ENCODE results near the gene SLC7A1. TPM values are rescaled to one million over a fixed set of nuclear protein-coding genes. Genes with fewer than 3 reads are reported as not detected.

The SLC7A1 gene
- total and polyA plus RNA-seq, 2 of the 4 experiments (the other 2 are of a cell fraction), result 9.7 to 22.3 TPM

DNA sequence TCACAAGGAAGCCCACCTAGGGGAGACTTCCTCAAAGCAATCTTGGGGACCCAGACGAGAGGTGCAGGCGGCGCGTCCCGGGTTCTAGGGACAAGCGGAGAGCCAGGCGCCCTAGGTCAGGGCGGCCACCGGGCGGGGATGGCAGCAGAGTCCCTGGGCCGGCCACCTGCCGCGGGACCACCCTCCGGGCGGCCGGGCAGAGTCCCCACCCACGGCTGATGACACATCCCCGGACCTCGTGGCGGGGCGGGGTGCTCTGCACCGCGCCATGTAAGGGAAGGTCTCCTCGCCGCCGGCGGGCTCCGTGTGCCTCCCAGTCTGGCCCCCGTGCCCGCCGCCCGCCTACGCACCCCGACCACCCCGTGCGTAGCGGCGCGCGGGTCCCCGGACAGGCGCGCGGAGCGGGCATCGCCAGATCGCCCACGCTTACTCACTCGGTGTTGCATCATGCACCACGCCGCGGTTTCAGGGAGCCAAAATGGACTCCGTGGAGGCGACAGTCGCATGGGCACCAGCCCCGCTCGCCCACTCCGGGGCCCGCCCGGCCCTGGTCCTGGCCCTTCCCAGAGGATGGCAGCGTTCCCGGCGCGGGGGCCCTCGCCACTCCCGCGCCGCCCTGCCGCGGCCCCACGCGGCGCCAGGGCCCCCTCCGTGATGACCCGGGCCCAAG is 643 bp downstream of the SLC7A1 start:
- H2BK120ac ChIP-seq (ENCODE audit: low read depth, low read length), result peak overlapping the region; percentile 58
- 0 out of 3 replicates have a peak overlapping the region, but pooled peaks have one; percentile 2 for H2BK15ac ChIP-seq (ENCODE audit: low read depth, low read length)
- ChIA-PET CTCF (no interaction called here), POLR2A (ENCODE audit: unreplicated experiment) (no interaction called here)
- no peaks in the 10 kb centered on the region for H3K27me3 ChIP-seq (ENCODE audit: control insufficient read depth, insufficient read depth, low read length)
- H3K4ac ChIP-seq (ENCODE audit: low read depth, low read length), result peak overlapping the region; percentile 92
- WGBS, 2 experiments (ENCODE audit: extremely low coverage in 2 of 2, insufficient read length in 1 of 2), result 0% methylated on average over 47 of the region's 75 CpGs; no CpG with 5 or more reads in 1 of the 2 experiments
- H2AK9ac ChIP-seq (replicated peaks; ENCODE audit: low read depth, low read length, poor library complexity), result peak overlapping the region; percentile 97
- peaks cover 41% of the 10 kb centered on the region for H4K20me1 ChIP-seq (ENCODE audit: insufficient read depth, low read length)
- H2BK5ac ChIP-seq (ENCODE audit: low read depth, low read length, poor library complexity, severe bottlenecking), result peak overlapping the region; percentile 92
- peak overlapping the region; percentile 93 for H2AFZ ChIP-seq (replicated peaks; ENCODE audit: low read length, poor library complexity)
- H4K91ac ChIP-seq (ENCODE audit: insufficient read depth, low read depth, low read length), result peak overlapping the region; percentile 58
- peak overlapping the region; percentile 23; the same call in 1 of the 2 replicates for H4K5ac ChIP-seq (ENCODE audit: low read depth, low read length)
- peaks cover 13% of the 10 kb centered on the region for H3K4me1 ChIP-seq (ENCODE audit: control insufficient read depth, insufficient read depth, low read length)
- in situ Hi-C loops (cut with MboI; ENCODE audit: low sequenced_read_pairs) (no loop called here), dilution Hi-C loops (cut with HindIII; ENCODE audit: low sequenced_read_pairs, unreplicated experiment) (no loop called here), intact Hi-C loops (cut with micrococcal nuclease) (loop anchor here (1.0 to 5.0 kb wide), 3 partner anchors 73 to 518 kb away; no protein-coding TSS in a partner anchor)
- H3K18ac ChIP-seq (ENCODE audit: low read depth, low read length), result no peak overlapping the region; the same call in none of the 2 replicates
- no peaks in the 10 kb centered on the region for H3K9me3 ChIP-seq (ENCODE audit: control insufficient read depth, insufficient read depth, low read length)
- peak overlapping the region; percentile 44 for H2AK5ac ChIP-seq (ENCODE audit: low read depth, low read length)
- peak overlapping the region; percentile 73; the same call in 1 of the 2 replicates for H3K56ac ChIP-seq (ENCODE audit: extremely low read depth, insufficient read depth, low read length)
- ATAC-seq (ENCODE audit: low read depth) (peak; percentile 49), DNase-seq (peak; percentile 59)
- peak overlapping the region; percentile 52 for H3K27ac ChIP-seq (ENCODE audit: insufficient read depth, low read length)
- peaks cover 7 to 45% of the 10 kb centered on the region in 2 experiments for H3K79me1 ChIP-seq (ENCODE audit: low read depth in 1 of 2, low read length in 2 of 2)
- H3K9ac ChIP-seq (ENCODE audit: low read depth, low read length), result peak overlapping the region; percentile 59
- H3K23ac ChIP-seq (ENCODE audit: low read depth, low read length), result peak overlapping the region; percentile 33; the same call in 1 of the 2 replicates
- H3K14ac ChIP-seq (replicated peaks; ENCODE audit: low read depth, low read length), result peak overlapping the region; percentile 85
- no TSS peak for BruUV-seq (replicated peaks)
- H4K8ac ChIP-seq (ENCODE audit: low read depth in 2 of 2, low read length in 2 of 2), result peak overlapping the region; percentile 32 to 82
- H3K36me3 ChIP-seq (ENCODE audit: control insufficient read depth, insufficient read depth, low read length), result no peaks in the 10 kb centered on the region
- peak overlapping the region; percentile 84 for H3K4me2 ChIP-seq (ENCODE audit: low read depth, low read length)
- peaks cover 21% of the 10 kb centered on the region for H3K9me1 ChIP-seq (ENCODE audit: insufficient read depth, low read length)
- H3K4me3 ChIP-seq (ENCODE audit: insufficient read depth, low read depth, low read length), result peak overlapping the region; percentile 85
- no peak overlapping the region for H2BK20ac ChIP-seq (ENCODE audit: low read depth, low read length)
- peak; percentile 77 for TF ChIP-seq POLR2A (IDR thresholded peaks at IDR 0.05; ENCODE audit: low read depth, low read length)
- peak; percentile 98 for TF ChIP-seq CEBPB (IDR thresholded peaks at IDR 0.05; ENCODE audit: low read depth, low read length)
- TF ChIP-seq MAFK (IDR thresholded peaks at IDR 0.05; ENCODE audit: low read depth, low read length), result no peak
- peak; percentile 24 for TF ChIP-seq FOS (IDR thresholded peaks at IDR 0.05; ENCODE audit: low read depth, low read length)
- TF ChIP-seq, protein P1, sequence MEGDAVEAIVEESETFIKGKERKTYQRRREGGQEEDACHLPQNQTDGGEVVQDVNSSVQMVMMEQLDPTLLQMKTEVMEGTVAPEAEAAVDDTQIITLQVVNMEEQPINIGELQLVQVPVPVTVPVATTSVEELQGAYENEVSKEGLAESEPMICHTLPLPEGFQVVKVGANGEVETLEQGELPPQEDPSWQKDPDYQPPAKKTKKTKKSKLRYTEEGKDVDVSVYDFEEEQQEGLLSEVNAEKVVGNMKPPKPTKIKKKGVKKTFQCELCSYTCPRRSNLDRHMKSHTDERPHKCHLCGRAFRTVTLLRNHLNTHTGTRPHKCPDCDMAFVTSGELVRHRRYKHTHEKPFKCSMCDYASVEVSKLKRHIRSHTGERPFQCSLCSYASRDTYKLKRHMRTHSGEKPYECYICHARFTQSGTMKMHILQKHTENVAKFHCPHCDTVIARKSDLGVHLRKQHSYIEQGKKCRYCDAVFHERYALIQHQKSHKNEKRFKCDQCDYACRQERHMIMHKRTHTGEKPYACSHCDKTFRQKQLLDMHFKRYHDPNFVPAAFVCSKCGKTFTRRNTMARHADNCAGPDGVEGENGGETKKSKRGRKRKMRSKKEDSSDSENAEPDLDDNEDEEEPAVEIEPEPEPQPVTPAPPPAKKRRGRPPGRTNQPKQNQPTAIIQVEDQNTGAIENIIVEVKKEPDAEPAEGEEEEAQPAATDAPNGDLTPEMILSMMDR (conservative IDR thresholded peaks at IDR 0.05; ENCODE audit: low read depth, low read length), result no peak
- TF ChIP-seq, protein P2, sequence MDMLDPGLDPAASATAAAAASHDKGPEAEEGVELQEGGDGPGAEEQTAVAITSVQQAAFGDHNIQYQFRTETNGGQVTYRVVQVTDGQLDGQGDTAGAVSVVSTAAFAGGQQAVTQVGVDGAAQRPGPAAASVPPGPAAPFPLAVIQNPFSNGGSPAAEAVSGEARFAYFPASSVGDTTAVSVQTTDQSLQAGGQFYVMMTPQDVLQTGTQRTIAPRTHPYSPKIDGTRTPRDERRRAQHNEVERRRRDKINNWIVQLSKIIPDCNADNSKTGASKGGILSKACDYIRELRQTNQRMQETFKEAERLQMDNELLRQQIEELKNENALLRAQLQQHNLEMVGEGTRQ (IDR thresholded peaks at IDR 0.05; ENCODE audit: low read depth, low read length), result no peak
- peak; percentile 59 for TF ChIP-seq BHLHE40 (IDR thresholded peaks at IDR 0.05; ENCODE audit: low read depth, low read length)
- no peak for TF ChIP-seq NFE2L2 (IDR thresholded peaks at IDR 0.05; ENCODE audit: low read depth, low read length)
- no peak; the same call in none of the 2 replicates for TF ChIP-seq CHD1 (IDR thresholded peaks at IDR 0.05; ENCODE audit: low read depth, low read length)
- TF ChIP-seq, protein P3, sequence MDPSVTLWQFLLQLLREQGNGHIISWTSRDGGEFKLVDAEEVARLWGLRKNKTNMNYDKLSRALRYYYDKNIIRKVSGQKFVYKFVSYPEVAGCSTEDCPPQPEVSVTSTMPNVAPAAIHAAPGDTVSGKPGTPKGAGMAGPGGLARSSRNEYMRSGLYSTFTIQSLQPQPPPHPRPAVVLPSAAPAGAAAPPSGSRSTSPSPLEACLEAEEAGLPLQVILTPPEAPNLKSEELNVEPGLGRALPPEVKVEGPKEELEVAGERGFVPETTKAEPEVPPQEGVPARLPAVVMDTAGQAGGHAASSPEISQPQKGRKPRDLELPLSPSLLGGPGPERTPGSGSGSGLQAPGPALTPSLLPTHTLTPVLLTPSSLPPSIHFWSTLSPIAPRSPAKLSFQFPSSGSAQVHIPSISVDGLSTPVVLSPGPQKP (IDR thresholded peaks at IDR 0.05; ENCODE audit: borderline replicate concordance, low read depth, low read length), result no peak
- no peak for TF ChIP-seq SMC3 (IDR thresholded peaks at IDR 0.05; ENCODE audit: low read depth, low read length)
- TF ChIP-seq RFX5 (IDR thresholded peaks at IDR 0.05; ENCODE audit: low read depth, low read length), result no peak
- TF ChIP-seq RAD21 (IDR thresholded peaks at IDR 0.05; ENCODE audit: low read length), result no peak
- TF ChIP-seq MAZ (IDR thresholded peaks at IDR 0.05; ENCODE audit: borderline replicate concordance, low read depth, low read length), result no peak
- TF ChIP-seq MXI1 (IDR thresholded peaks at IDR 0.05; ENCODE audit: borderline replicate concordance, low read depth, low read length), result peak; percentile 78; the same call in 1 of the 2 replicates
